LNCAP (cell line): ENCODE results near the gene HM13.

ENCODE experiments used
- CTCF ChIP-seq: fragments of 450-650 bp; IDR thresholded peaks from 2 replicates; pipeline ENCODE4 v1.5.1; 2017; ENCODE audit warnings: mild to moderate bottlenecking

HM13 gene

GRCh38 chr20:31605031-31605901 is 91.0 kb downstream of the HM13 start, which contains the start of gene ID1:
TSS of gene ID1 (plus strand) at chr20:31605289. CDS start at chr20:31605388, 99 bp downstream.
- TF ChIP-seq CTCF: no peak

- TF ChIP-seq CTCF: no peak
Measured at GRCh38 chr20:31605902-31606803, 91.9 kb downstream of the HM13 start.

- TF ChIP-seq CTCF: no peak
Measured at GRCh38 chr20:31606804-31607639, 92.8 kb downstream of the HM13 start.

- TF ChIP-seq CTCF: no peak
Measured at GRCh38 chr20:31607640-31608250, 93.5 kb downstream of the HM13 start.

- no peak for TF ChIP-seq CTCF
Measured at GRCh38 chr20:31608251-31608945, 94.2 kb downstream of the HM13 start.

GRCh38 chr20:31615416-31615815 is 101.2 kb downstream of the HM13 start:
- no peak for TF ChIP-seq CTCF
